ENCODE data around the gene PPP1CC. TPM values are rescaled to one million over a fixed set of nuclear protein-coding genes. Genes with fewer than 3 reads are reported as not detected.

The PPP1CC gene
- total and polyA plus RNA-seq, 11 donors: 90.6 to 207 (median 140) TPM

- H3K27ac ChIP-seq: peak overlapping the region in 3 of 12 donors; percentile 19 to 40 (median 30)
- TF ChIP-seq, protein P1, sequence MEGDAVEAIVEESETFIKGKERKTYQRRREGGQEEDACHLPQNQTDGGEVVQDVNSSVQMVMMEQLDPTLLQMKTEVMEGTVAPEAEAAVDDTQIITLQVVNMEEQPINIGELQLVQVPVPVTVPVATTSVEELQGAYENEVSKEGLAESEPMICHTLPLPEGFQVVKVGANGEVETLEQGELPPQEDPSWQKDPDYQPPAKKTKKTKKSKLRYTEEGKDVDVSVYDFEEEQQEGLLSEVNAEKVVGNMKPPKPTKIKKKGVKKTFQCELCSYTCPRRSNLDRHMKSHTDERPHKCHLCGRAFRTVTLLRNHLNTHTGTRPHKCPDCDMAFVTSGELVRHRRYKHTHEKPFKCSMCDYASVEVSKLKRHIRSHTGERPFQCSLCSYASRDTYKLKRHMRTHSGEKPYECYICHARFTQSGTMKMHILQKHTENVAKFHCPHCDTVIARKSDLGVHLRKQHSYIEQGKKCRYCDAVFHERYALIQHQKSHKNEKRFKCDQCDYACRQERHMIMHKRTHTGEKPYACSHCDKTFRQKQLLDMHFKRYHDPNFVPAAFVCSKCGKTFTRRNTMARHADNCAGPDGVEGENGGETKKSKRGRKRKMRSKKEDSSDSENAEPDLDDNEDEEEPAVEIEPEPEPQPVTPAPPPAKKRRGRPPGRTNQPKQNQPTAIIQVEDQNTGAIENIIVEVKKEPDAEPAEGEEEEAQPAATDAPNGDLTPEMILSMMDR (IDR thresholded peaks at IDR 0.05): no peak
- TF ChIP-seq POLR2A (IDR thresholded peaks at IDR 0.05): no peak
- WGBS, 4 donors: 67 to 82% (median 74%) methylated on average over 4 of the region's 4 CpGs
- no peaks in the 10 kb centered on the region for H3K9me3 ChIP-seq
- ATAC-seq: peak in 1 of 4 donors; percentile 18
- no peak for DNase-seq
- no peaks in the 10 kb centered on the region for H3K27me3 ChIP-seq
- H3K36me3 ChIP-seq: no peaks in the 10 kb centered on the region
- intact Hi-C loops (cut with DNase I): no loop called here
- H3K4me3 ChIP-seq: no peak overlapping the region
- H3K4me1 ChIP-seq: peaks cover 0 to 9% (median 0%) of the 10 kb centered on the region in 12 donors
Measured at GRCh38 chr12:110780448-110780847, 37.8 kb upstream of the PPP1CC start.

DNA sequence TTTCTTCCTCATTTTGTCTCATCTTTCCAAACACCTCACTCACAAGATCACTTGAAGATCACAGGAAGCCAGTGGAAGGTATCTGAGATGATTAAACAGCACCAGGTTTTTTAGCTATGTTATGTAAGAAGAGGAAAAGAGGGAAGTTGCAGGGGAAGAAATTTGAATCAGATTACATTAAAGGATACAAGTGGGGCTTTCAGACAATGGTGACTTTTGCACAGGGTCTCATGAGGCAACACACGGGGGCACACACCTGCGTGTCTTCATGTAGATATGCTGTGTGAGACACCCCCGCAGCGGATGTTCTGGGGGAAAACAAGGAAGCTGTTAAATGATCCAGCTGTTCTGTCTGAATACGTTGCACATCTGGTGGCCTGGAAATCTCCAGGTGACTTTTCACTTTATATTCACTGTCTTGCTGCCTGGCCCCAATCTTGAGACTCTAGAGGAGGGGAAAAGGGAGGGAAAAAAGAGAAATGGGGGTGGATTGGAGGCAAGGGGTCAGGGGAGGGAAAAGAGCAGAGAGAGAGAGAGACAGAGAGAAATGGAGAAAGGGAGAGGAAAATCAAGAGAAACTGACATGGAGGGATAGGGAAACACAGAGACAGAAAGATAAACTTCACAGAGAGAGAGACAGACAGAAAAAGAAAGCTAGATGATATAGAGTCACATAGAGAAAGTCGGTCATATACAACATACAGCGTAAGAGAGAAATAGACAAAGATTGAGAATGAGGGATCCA is 36.3 kb upstream of the PPP1CC start:
- Histone ChIP-seq H3K27ac (no peak overlapping the region), H3K4me1 (peaks cover 0 to 7% (median 0%) of the 10 kb centered on the region in 12 donors), H3K27me3 (no peaks in the 10 kb centered on the region), H3K4me3 (no peak overlapping the region), H3K36me3 (no peaks in the 10 kb centered on the region), H3K9me3 (no peaks in the 10 kb centered on the region)
- WGBS, 4 donors: 54 to 64% (median 62%) methylated on average over 7 of the region's 7 CpGs
- ATAC-seq (no peak), DNase-seq (no peak)
- intact Hi-C loops (cut with DNase I): no loop called here
- TF ChIP-seq, protein P1 (IDR thresholded peaks at IDR 0.05): no peak
- no peak for TF ChIP-seq POLR2A (IDR thresholded peaks at IDR 0.05)

DNA sequence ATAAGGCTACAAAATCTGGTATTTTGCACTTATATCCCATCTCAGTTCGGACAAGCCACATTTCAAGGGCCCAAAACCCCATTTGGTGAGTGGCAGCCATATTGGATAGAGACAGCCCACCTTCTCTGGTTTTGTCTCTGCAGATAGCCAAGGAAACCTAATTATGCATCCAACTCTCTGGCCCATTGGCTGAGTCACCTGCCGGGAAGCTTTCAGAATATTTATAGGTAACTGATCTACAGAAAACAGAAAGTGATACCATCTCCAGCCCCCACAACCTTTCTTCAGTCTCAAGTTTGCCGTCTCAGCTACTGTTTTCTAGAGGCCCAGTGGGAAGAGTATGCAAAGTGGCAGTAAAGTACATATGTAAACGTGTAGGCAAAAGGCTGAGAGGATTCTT is 33.7 kb upstream of the PPP1CC start:
- TF ChIP-seq POLR2A (IDR thresholded peaks at IDR 0.05): no peak
- TF ChIP-seq, protein P1 (IDR thresholded peaks at IDR 0.05): no peak
- ATAC-seq: no peak

GRCh38 chr12:110775997-110776396 is 33.3 kb upstream of the PPP1CC start:
- 80 to 93% (median 91%) methylated on average over 1 of the region's 1 CpG for WGBS, 4 donors
- no peak for ATAC-seq
- Histone ChIP-seq H3K27me3 (no peaks in the 10 kb centered on the region), H3K27ac (no peak overlapping the region), H3K4me3 (no peak overlapping the region), H3K9me3 (peaks cover 0 to 12% (median 0%) of the 10 kb centered on the region in 12 donors), H3K4me1 (peaks cover 0 to 4% (median 0%) of the 10 kb centered on the region in 12 donors), H3K36me3 (no peaks in the 10 kb centered on the region)
- no peak for TF ChIP-seq POLR2A (IDR thresholded peaks at IDR 0.05)
- TF ChIP-seq, protein P1 (IDR thresholded peaks at IDR 0.05): no peak
- intact Hi-C loops (cut with DNase I): no loop called here
- no peak for DNase-seq

More for the DNA sequence above, 33.7 kb upstream of the PPP1CC start:
- Histone ChIP-seq H3K36me3 (no peaks in the 10 kb centered on the region), H3K27me3 (no peaks in the 10 kb centered on the region), H3K27ac (no peak overlapping the region), H3K9me3 (peaks cover 0 to 9% (median 0%) of the 10 kb centered on the region in 12 donors), H3K4me3 (no peak overlapping the region), H3K4me1 (peaks cover 0 to 4% (median 0%) of the 10 kb centered on the region in 12 donors)
- no peak for DNase-seq
- intact Hi-C loops (cut with DNase I): no loop called here
- WGBS, 4 donors: 88 to 94% (median 92%) methylated on average over 4 of the region's 4 CpGs
